ENCODE measurements around the gene PRMT7. TPM values are rescaled to one million over a fixed set of nuclear protein-coding genes. Genes with fewer than 3 reads are reported as not detected.

The PRMT7 gene
- total RNA-seq, 3 donors from 2014 or later: 38.4 to 53.4 (median 41.0) TPM

GRCh38 chr16:68400924-68401460, 90.2 kb downstream of the PRMT7 start:
- no peak for TF ChIP-seq POLR2AphosphoS5 (IDR thresholded peaks at IDR 0.05)
- TF ChIP-seq POLR2A (IDR thresholded peaks at IDR 0.05): no peak
- TF ChIP-seq, protein P1, sequence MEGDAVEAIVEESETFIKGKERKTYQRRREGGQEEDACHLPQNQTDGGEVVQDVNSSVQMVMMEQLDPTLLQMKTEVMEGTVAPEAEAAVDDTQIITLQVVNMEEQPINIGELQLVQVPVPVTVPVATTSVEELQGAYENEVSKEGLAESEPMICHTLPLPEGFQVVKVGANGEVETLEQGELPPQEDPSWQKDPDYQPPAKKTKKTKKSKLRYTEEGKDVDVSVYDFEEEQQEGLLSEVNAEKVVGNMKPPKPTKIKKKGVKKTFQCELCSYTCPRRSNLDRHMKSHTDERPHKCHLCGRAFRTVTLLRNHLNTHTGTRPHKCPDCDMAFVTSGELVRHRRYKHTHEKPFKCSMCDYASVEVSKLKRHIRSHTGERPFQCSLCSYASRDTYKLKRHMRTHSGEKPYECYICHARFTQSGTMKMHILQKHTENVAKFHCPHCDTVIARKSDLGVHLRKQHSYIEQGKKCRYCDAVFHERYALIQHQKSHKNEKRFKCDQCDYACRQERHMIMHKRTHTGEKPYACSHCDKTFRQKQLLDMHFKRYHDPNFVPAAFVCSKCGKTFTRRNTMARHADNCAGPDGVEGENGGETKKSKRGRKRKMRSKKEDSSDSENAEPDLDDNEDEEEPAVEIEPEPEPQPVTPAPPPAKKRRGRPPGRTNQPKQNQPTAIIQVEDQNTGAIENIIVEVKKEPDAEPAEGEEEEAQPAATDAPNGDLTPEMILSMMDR (IDR thresholded peaks at IDR 0.05): no peak
- no peaks in the 10 kb centered on the region for H3K4me1 ChIP-seq
- no peaks in the 10 kb centered on the region for H3K9me3 ChIP-seq
- H3K36me3 ChIP-seq: no peaks in the 10 kb centered on the region
- no peak overlapping the region for H3K4me3 ChIP-seq
- intact Hi-C loops (cut with DNase I; ENCODE audit: low total_unique reads): no loop called here
- H3K27ac ChIP-seq: no peak overlapping the region
- H3K27me3 ChIP-seq: no peaks in the 10 kb centered on the region
- DNase-seq (ENCODE audit: low spot score in 2 of 2): no peak

DNA sequence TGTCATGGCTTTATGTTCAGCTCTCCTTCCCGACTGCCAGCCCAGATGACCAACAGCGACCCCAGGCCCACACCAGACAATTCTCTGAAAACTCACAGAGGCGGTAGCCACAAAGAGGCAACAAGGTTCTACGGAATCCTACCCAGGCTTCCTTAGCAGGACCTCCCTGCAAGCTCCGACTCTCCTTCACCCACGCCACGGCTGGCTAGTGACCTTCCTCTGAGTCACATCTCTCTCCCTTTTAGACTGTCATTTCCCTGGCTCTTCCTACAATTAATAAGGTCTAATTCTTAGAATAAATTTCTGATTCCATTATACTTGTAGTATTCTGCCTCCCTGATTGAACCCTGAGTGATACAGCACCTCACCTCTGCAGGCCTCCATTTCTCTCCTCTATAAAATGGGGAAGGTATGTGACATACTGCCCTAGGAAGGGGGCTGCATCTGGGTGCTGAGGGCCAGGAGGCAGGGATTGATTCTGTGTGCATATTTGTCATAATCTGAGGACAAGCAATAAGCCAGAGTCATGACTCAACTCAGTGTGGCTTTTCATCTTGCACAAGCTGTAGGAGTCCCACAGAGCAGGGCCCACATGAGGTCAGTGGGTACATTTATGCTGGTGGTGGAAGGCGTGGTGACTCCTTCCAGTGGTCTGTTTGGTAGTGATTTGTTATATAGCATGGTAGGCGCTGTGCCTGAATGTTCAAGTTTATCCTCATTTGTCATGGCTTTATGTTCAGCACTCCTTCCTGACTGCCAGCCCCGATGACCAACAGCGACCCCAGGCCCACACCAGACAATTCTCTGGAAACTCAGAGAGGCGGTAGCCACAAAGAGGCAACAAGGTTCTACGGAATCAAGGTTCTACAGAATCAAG, 91.3 kb downstream of the PRMT7 start:
- Histone ChIP-seq H3K36me3 (no peaks in the 10 kb centered on the region), H3K4me3 (no peak overlapping the region), H3K4me1 (no peaks in the 10 kb centered on the region), H3K27me3 (no peaks in the 10 kb centered on the region), H3K27ac (no peak overlapping the region), H3K9me3 (no peaks in the 10 kb centered on the region)
- DNase-seq (ENCODE audit: low spot score in 2 of 2): no peak
- intact Hi-C loops (cut with DNase I; ENCODE audit: low total_unique reads): no loop called here
- TF ChIP-seq POLR2A (IDR thresholded peaks at IDR 0.05) (no peak), POLR2AphosphoS5 (IDR thresholded peaks at IDR 0.05) (no peak)
- TF ChIP-seq, protein P1 (IDR thresholded peaks at IDR 0.05): no peak

- no peaks in the 10 kb centered on the region for H3K27me3 ChIP-seq
- no peak overlapping the region for H3K4me3 ChIP-seq
- no peak overlapping the region for H3K27ac ChIP-seq
- H3K4me1 ChIP-seq: no peaks in the 10 kb centered on the region
- DNase-seq (ENCODE audit: low spot score in 2 of 2): no peak
- TF ChIP-seq POLR2A (IDR thresholded peaks at IDR 0.05) (no peak), POLR2AphosphoS5 (IDR thresholded peaks at IDR 0.05) (no peak)
- TF ChIP-seq, protein P1 (IDR thresholded peaks at IDR 0.05): no peak
- intact Hi-C loops (cut with DNase I; ENCODE audit: low total_unique reads): no loop called here
- no peaks in the 10 kb centered on the region for H3K36me3 ChIP-seq
- no peaks in the 10 kb centered on the region for H3K9me3 ChIP-seq
These were observed 91.9 kb downstream of the PRMT7 start for GRCh38 chr16:68402748-68403040.

GRCh38 chr16:68403177-68403576, 92.4 kb downstream of the PRMT7 start:
- no peaks in the 10 kb centered on the region for H3K36me3 ChIP-seq
- no peak for DNase-seq (ENCODE audit: low spot score in 2 of 2)
- no peak overlapping the region for H3K27ac ChIP-seq
- H3K4me3 ChIP-seq: no peak overlapping the region
- TF ChIP-seq, protein P1 (IDR thresholded peaks at IDR 0.05): no peak
- TF ChIP-seq POLR2AphosphoS5 (IDR thresholded peaks at IDR 0.05) (no peak), POLR2A (IDR thresholded peaks at IDR 0.05) (no peak)
- no peaks in the 10 kb centered on the region for H3K4me1 ChIP-seq
- H3K27me3 ChIP-seq: no peaks in the 10 kb centered on the region
- intact Hi-C loops (cut with DNase I; ENCODE audit: low total_unique reads): no loop called here
- H3K9me3 ChIP-seq: no peaks in the 10 kb centered on the region

DNA sequence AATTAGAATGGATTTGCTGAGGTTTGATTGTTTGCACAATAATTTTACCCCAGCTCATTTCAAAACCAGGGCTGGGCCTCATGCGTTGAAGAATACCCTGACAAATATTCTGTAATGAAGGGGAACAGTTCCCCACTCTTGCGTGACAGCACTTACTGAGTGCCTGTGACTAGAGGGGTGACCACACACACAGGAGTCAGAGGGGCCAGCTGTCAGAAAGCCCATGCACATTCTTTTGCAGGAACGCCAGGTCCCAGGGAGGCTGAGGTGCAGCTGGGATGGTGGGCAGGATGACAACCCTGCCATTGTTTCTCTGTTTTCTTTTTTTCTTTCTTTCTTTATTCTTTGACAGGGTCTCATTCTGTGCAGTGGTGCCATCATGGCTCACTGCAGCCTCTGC, 92.9 kb downstream of the PRMT7 start:
- Histone ChIP-seq H3K9me3 (no peaks in the 10 kb centered on the region), H3K4me1 (no peaks in the 10 kb centered on the region), H3K4me3 (no peak overlapping the region), H3K36me3 (no peaks in the 10 kb centered on the region), H3K27ac (no peak overlapping the region), H3K27me3 (no peaks in the 10 kb centered on the region)
- intact Hi-C loops (cut with DNase I; ENCODE audit: low total_unique reads): no loop called here
- no peak for DNase-seq (ENCODE audit: low spot score in 2 of 2)
- TF ChIP-seq POLR2AphosphoS5 (IDR thresholded peaks at IDR 0.05): no peak
- no peak for TF ChIP-seq POLR2A (IDR thresholded peaks at IDR 0.05)
